Right atrium auricular region (tissue), 2 donors: ENCODE data around the gene POLR2E. TPM values are rescaled to one million over a fixed set of nuclear protein-coding genes. Genes with fewer than 3 reads are reported as not detected.

Experiments
- DNase-seq: peaks from one replicate; pipeline ENCODE4 v3.0.0-alpha.2; 2019; ENCODE audit warnings: low spot score
- H3K27ac ChIP-seq, 2 donors: fragments of 200-600 bp; sonication (generic); 1 replicate in 1 of 2; 2 replicates in 1 of 2; pipeline ENCODE4 v1.5.1; 2016 to 2019
- H3K27me3 ChIP-seq, 2 donors: fragments of 200-600 bp; sonication (generic); one replicate each; pipeline versions ENCODE4 v1.5.1 to v1.6.0; 2017 to 2019
- H3K36me3 ChIP-seq: fragments of 200-600 bp; sonication (generic); one replicate; pipeline ENCODE4 v1.5.1; 2016
- H3K4me1 ChIP-seq, 2 donors: fragments of 200-600 bp; sonication (generic); one replicate each; pipeline versions ENCODE4 v1.5.1 to v1.6.0; 2017 to 2019
- H3K4me3 ChIP-seq, 2 donors: fragments of 200-600 bp; sonication (generic); 1 replicate in 1 of 2; 2 replicates in 1 of 2; pipeline ENCODE4 v1.5.1; 2017 to 2019; ENCODE audit warnings: mild to moderate bottlenecking in 1 of 2, moderate library complexity in 1 of 2
- H3K9me3 ChIP-seq, 2 donors: fragments of 200-600 bp; sonication (generic); one replicate each; pipeline ENCODE4 v1.5.1; 2019
- CTCF ChIP-seq, 2 donors: fragments of 200-600 bp; sonication (generic); IDR thresholded peaks; one replicate each; pipeline ENCODE4 v1.5.1; 2019; ENCODE audit warnings: antibody characterized with exemption in 2 of 2
- total RNA-seq, 2 donors: library from RNA; depleted of rRNA; stranded (reverse); fragments of >200 nt; gene quantifications; one replicate each; pipeline ENCODE4 v1.1.0, GENCODE V29; 2016

Gene POLR2E
- total RNA-seq, 2 donors from 2014 or later: 149 to 252 TPM

- Histone ChIP-seq H3K27me3 (no peaks in the 10 kb centered on the region), H3K36me3 (no peaks in the 10 kb centered on the region), H3K9me3 (peaks cover 20 to 30% of the 10 kb centered on the region in 2 donors), H3K27ac (no peak overlapping the region), H3K4me1 (no peaks in the 10 kb centered on the region), H3K4me3 (no peak overlapping the region)
- no peak for TF ChIP-seq CTCF (IDR thresholded peaks at IDR 0.05)
- DNase-seq: no peak
Measured at GRCh38 chr19:1053176-1054101, 41.7 kb downstream of the POLR2E start.

- Histone ChIP-seq H3K4me3 (no peak overlapping the region), H3K27me3 (no peaks in the 10 kb centered on the region), H3K4me1 (no peaks in the 10 kb centered on the region), H3K9me3 (peaks cover 13 to 20% of the 10 kb centered on the region in 2 donors), H3K36me3 (no peaks in the 10 kb centered on the region), H3K27ac (no peak overlapping the region)
- TF ChIP-seq CTCF (IDR thresholded peaks at IDR 0.05): no peak
- DNase-seq: no peak
Measured at GRCh38 chr19:1052349-1052975, 42.7 kb downstream of the POLR2E start.

- TF ChIP-seq CTCF (IDR thresholded peaks at IDR 0.05): no peak
- peaks cover 6 to 13% of the 10 kb centered on the region in 2 donors for H3K9me3 ChIP-seq
- H3K27ac ChIP-seq: no peak overlapping the region
- H3K36me3 ChIP-seq: no peaks in the 10 kb centered on the region
- no peaks in the 10 kb centered on the region for H3K4me1 ChIP-seq
- DNase-seq: no peak
- no peaks in the 10 kb centered on the region for H3K27me3 ChIP-seq
- no peak overlapping the region for H3K4me3 ChIP-seq
Measured at GRCh38 chr19:1051791-1052190, 43.4 kb downstream of the POLR2E start.

- TF ChIP-seq CTCF (IDR thresholded peaks at IDR 0.05): no peak
- Histone ChIP-seq H3K4me1 (no peaks in the 10 kb centered on the region), H3K9me3 (peaks cover under 1 to 7% of the 10 kb centered on the region in 2 donors), H3K27ac (no peak overlapping the region), H3K36me3 (no peaks in the 10 kb centered on the region), H3K4me3 (no peak overlapping the region), H3K27me3 (no peaks in the 10 kb centered on the region)
- no peak for DNase-seq
Measured at GRCh38 chr19:1050989-1051788, 44.0 kb downstream of the POLR2E start.

GRCh38 chr19:1049800-1050199 is 45.4 kb downstream of the POLR2E start:
- no peak for TF ChIP-seq CTCF (IDR thresholded peaks at IDR 0.05)
- no peak for DNase-seq

More at GRCh38 chr19:1049800-1050199, 45.4 kb downstream of the POLR2E start:
- H3K4me1 ChIP-seq: no peaks in the 10 kb centered on the region
- no peak overlapping the region for H3K4me3 ChIP-seq
- no peak overlapping the region for H3K27ac ChIP-seq
- no peaks in the 10 kb centered on the region for H3K36me3 ChIP-seq
- no peaks in the 10 kb centered on the region for H3K27me3 ChIP-seq
- no peaks in the 10 kb centered on the region for H3K9me3 ChIP-seq
